HCT116 (cell line): ENCODE measurements around the gene CLDN14. TPM values are rescaled to one million over a fixed set of nuclear protein-coding genes. Genes with fewer than 3 reads are reported as not detected.

Source experiments
- ATAC-seq: fragments of 200-7000 bp; cut with Tn5 transposase; 2 replicates; pipeline ENCODE4 v1.9.1; 2020; ENCODE audit warnings: mild to moderate bottlenecking, moderate library complexity
- BruUV-seq: library from RNA; stranded (reverse); fragments of 400-500 nt; replicated peaks from 2 replicates; lab custom pipeline; 2021; lab: Mats Ljungman, UMichigan
- CTCF ChIA-PET: fragments of 300-600 bp; sonication (Branson Sonifier 250); formaldehyde crosslinking; loops from one replicate; lab custom pipeline; 2021; ENCODE audit warnings: antibody characterized with exemption; lab: Charles Lee
- POLR2A ChIA-PET: fragments of 300-600, 350-600 bp; sonication (Branson Sonifier 250); formaldehyde crosslinking; loops from one replicate; lab custom pipeline; 2021; ENCODE audit warnings: antibody characterized with exemption; lab: Charles Lee
- RAD21 ChIA-PET, 2 experiments: fragments of 300-600 bp; sonication (Branson Sonifier 250); formaldehyde crosslinking; loops; one replicate each; lab custom pipeline; 2023; ENCODE audit warnings: low total read pairs in 2 of 2; ENCODE audit not compliant: uncharacterized antibody in 2 of 2, unreplicated experiment in 2 of 2, low non-redundant PET in 1 of 2; lab: Charles Lee
- DNase-seq: peaks from one replicate; pipeline ENCODE4 v3.0.0-alpha.2; 2010; ENCODE audit warnings: low read depth, low spot score
- H2AFZ ChIP-seq: fragments of 200-600 bp; shearing (Covaris generic), sonication (generic); 2 replicates; pipeline ENCODE4 v1.6.1; 2017; ENCODE audit warnings: low read depth, mixed run types, mixed read lengths, antibody characterized with exemption, low read length; ENCODE audit not compliant: poor library complexity, severe bottlenecking
- H3K27ac ChIP-seq: 2 replicates; pipeline ENCODE4 v1.5.1; 2012; ENCODE audit warnings: low read depth, low read length
- H3K27me3 ChIP-seq: fragments of 200-600 bp; sonication (generic); 2 replicates; pipeline ENCODE4 v1.6.1; 2016; ENCODE audit warnings: mixed run types, low read length, mixed read lengths; ENCODE audit not compliant: insufficient read depth
- H3K36me3 ChIP-seq, 2 experiments: fragments of 200-500 bp in 1 of 2; fragments of 200-600 bp in 1 of 2; sonication (Bioruptor generic) in 1 of 2; sonication (generic) in 1 of 2; 2 replicates each; pipeline versions ENCODE4 v1.5.1 to v1.6.1; 2014 to 2016; ENCODE audit warnings: low read length in 2 of 2, inconsistent platforms in 1 of 2, mixed read lengths in 1 of 2, mixed run types in 1 of 2; ENCODE audit not compliant: insufficient read depth in 2 of 2, control insufficient read depth in 1 of 2
- H3K4me1 ChIP-seq, 2 experiments: fragments of 200-600 bp in 1 of 2; sonication (generic) in 1 of 2; 2 replicates each; pipeline versions ENCODE4 v1.5.1 to v1.6.1; 2012 to 2017; ENCODE audit warnings: low read length in 2 of 2, inconsistent platforms in 1 of 2, mild to moderate bottlenecking in 1 of 2, mixed read lengths in 1 of 2, mixed run types in 1 of 2, moderate library complexity in 1 of 2; ENCODE audit not compliant: insufficient read depth in 2 of 2, control insufficient read depth in 1 of 2
- H3K4me2 ChIP-seq: fragments of 200-600 bp; sonication (generic); 2 replicates; pipeline ENCODE4 v1.6.1; 2017; ENCODE audit warnings: mixed run types, low read length, mixed read lengths
- H3K4me3 ChIP-seq, 2 experiments: fragments of 200-600 bp in 1 of 2; sonication (generic) in 1 of 2; replicated peaks in 1 of 2; 2 replicates each; pipeline ENCODE4 v1.5.1; 2011 to 2016; ENCODE audit warnings: low read length in 2 of 2, control low read depth in 1 of 2, low read depth in 1 of 2, mild to moderate bottlenecking in 1 of 2, mixed read lengths in 1 of 2, mixed run types in 1 of 2
- H3K79me2 ChIP-seq: fragments of 200-600 bp; sonication (generic); 2 replicates; pipeline ENCODE4 v1.6.1; 2017; ENCODE audit warnings: mild to moderate bottlenecking, mixed run types, low read length, moderate library complexity, mixed read lengths; ENCODE audit not compliant: insufficient read depth
- H3K9ac ChIP-seq: fragments of 200-600 bp; sonication (generic); 2 replicates; pipeline ENCODE4 v1.6.1; 2016; ENCODE audit warnings: low read length, mixed read lengths
- H3K9me2 ChIP-seq: fragments of 200-600 bp; sonication (generic), shearing (Covaris generic); 2 replicates; pipeline ENCODE4 v1.6.1; 2017; ENCODE audit warnings: mixed run types, mild to moderate bottlenecking, moderate library complexity; ENCODE audit not compliant: insufficient read depth
- H3K9me3 ChIP-seq, 2 experiments: fragments of 200-500 bp in 1 of 2; fragments of 200-600 bp in 1 of 2; sonication (Bioruptor generic) in 1 of 2; sonication (generic) in 1 of 2; 2 replicates each; pipeline ENCODE4 v1.6.1; 2014 to 2017; ENCODE audit warnings: low read length in 2 of 2, mixed read lengths in 2 of 2, inconsistent platforms in 1 of 2, low read depth in 1 of 2, mild to moderate bottlenecking in 1 of 2, mixed run types in 1 of 2, moderate library complexity in 1 of 2; ENCODE audit not compliant: control insufficient read depth in 1 of 2, insufficient read depth in 1 of 2
- H4K20me1 ChIP-seq: fragments of 200-600 bp; sonication (generic), shearing (Covaris generic); 2 replicates; pipeline ENCODE4 v1.6.1; 2017; ENCODE audit warnings: mixed run types, mild to moderate bottlenecking, moderate library complexity; ENCODE audit not compliant: insufficient read depth
- CEBPB ChIP-seq: IDR thresholded peaks from 2 replicates; pipeline ENCODE4 v1.6.1; 2012; ENCODE audit warnings: low read depth
- EZH2 ChIP-seq: fragments of 200-600 bp; sonication (generic); IDR thresholded peaks from 2 replicates; pipeline ENCODE4 v1.6.1; 2017; ENCODE audit warnings: antibody characterized with exemption, mixed run types
- SP1 ChIP-seq: IDR thresholded peaks from 2 replicates; pipeline ENCODE4 v1.6.1; 2012; ENCODE audit warnings: low read depth
- TCF7L2 ChIP-seq: IDR thresholded peaks from 2 replicates; pipeline ENCODE4 v1.7.0; 2011; ENCODE audit warnings: borderline replicate concordance, inconsistent platforms; ENCODE audit not compliant: insufficient read depth, insufficient read length; ENCODE audit errors: extremely low read depth
- ZNF274 ChIP-seq: fragments of 200-500 bp; sonication (Bioruptor generic); IDR thresholded peaks from 2 replicates; pipeline ENCODE4 v1.6.1; 2014; ENCODE audit warnings: mild to moderate bottlenecking, low read depth, low read length, inconsistent platforms
- intact Hi-C: fragments of 100-400 bp; cut with micrococcal nuclease; formaldehyde crosslinking; loops from 2 replicates; pipeline ENCODE4 v1.10.0; 2022
- total RNA-seq: library from RNA; stranded (reverse); gene quantifications from one replicate; pipeline ENCODE4 v1.2.1, GENCODE V29; 2021; ENCODE audit not compliant: unreplicated experiment
- TF ChIP-seq, protein P1 (sequence below): IDR thresholded peaks from 2 replicates; pipeline ENCODE4 v1.6.1; 2012
- TF ChIP-seq, protein P2 (sequence below): IDR thresholded peaks from 2 replicates; pipeline ENCODE4 v1.6.1; 2012; ENCODE audit warnings: low read depth

Gene CLDN14
- total RNA-seq, 1 experiment from 2014 or later: not detected

DNA sequence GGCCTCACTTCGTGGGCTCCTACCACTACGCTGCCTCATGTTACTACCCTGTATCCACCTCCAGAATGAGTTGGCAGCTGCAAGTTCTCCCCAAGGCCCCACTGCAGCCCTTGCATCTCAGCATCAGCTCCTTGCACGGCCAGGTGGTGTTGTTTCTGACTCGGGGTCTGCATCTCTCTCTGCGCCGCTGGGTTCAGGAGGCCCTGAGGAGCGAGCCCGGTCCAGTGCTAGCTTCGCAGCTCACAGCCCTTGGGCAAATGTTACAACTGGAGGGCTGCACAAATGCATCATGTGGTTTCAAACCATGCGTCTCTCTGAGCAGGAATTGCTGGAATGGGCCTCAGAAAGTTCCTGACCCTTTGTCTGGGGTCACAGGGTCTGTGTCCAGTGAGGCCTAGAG lies 3.2 kb upstream of the CLDN14 start (continued):
- TF ChIP-seq, protein P1, sequence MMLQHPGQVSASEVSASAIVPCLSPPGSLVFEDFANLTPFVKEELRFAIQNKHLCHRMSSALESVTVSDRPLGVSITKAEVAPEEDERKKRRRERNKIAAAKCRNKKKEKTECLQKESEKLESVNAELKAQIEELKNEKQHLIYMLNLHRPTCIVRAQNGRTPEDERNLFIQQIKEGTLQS: no peak
- TF ChIP-seq EZH2: no peak
- TF ChIP-seq, protein P2, sequence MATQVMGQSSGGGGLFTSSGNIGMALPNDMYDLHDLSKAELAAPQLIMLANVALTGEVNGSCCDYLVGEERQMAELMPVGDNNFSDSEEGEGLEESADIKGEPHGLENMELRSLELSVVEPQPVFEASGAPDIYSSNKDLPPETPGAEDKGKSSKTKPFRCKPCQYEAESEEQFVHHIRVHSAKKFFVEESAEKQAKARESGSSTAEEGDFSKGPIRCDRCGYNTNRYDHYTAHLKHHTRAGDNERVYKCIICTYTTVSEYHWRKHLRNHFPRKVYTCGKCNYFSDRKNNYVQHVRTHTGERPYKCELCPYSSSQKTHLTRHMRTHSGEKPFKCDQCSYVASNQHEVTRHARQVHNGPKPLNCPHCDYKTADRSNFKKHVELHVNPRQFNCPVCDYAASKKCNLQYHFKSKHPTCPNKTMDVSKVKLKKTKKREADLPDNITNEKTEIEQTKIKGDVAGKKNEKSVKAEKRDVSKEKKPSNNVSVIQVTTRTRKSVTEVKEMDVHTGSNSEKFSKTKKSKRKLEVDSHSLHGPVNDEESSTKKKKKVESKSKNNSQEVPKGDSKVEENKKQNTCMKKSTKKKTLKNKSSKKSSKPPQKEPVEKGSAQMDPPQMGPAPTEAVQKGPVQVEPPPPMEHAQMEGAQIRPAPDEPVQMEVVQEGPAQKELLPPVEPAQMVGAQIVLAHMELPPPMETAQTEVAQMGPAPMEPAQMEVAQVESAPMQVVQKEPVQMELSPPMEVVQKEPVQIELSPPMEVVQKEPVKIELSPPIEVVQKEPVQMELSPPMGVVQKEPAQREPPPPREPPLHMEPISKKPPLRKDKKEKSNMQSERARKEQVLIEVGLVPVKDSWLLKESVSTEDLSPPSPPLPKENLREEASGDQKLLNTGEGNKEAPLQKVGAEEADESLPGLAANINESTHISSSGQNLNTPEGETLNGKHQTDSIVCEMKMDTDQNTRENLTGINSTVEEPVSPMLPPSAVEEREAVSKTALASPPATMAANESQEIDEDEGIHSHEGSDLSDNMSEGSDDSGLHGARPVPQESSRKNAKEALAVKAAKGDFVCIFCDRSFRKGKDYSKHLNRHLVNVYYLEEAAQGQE: no peak
- no peak for TF ChIP-seq ZNF274
- no peak for TF ChIP-seq TCF7L2

DNA sequence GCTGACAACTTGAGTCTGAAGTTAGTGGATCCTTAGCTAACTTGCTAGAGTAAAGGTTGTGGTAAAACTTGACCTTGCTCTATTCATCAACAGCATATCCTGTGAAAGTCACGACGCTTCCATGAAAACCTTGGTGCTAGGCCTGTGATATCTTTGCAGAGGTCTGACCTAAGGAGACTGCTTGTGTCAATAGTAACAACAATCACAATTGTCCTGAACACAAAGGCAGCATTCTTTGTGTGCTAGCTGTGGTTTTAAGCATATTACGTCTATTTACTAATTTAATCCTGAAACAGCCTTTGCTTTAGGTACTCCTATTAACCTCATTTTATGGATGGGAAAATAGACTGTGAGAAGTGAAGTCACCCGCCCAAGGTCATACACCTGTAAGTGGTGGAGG lies 2.8 kb upstream of the CLDN14 start:
- no peaks in the 10 kb centered on the region for H3K36me3 ChIP-seq
- ChIA-PET RAD21 (no interaction called here), CTCF (no interaction called here)
- no peaks in the 10 kb centered on the region for H3K9me2 ChIP-seq
- H3K9me3 ChIP-seq: no peaks in the 10 kb centered on the region
- H3K79me2 ChIP-seq: no peaks in the 10 kb centered on the region
- H3K4me2 ChIP-seq: no peak overlapping the region
- no peaks in the 10 kb centered on the region for H4K20me1 ChIP-seq
- no peak for TF ChIP-seq SP1
- TF ChIP-seq CEBPB: no peak
- TF ChIP-seq, all 23 proteins: peak for 0
- no peaks in the 10 kb centered on the region for H3K4me1 ChIP-seq
- intact Hi-C loops: no loop called here
- BruUV-seq: no TSS peak
- peaks cover 5% of the 10 kb centered on the region for H3K27me3 ChIP-seq
- POLR2A ChIA-PET: no interaction called here
- ATAC-seq (no peak), DNase-seq (no peak)
- H3K27ac ChIP-seq: no peak overlapping the region
- H2AFZ ChIP-seq: no peak overlapping the region
- no peak overlapping the region for H3K4me3 ChIP-seq
- H3K9ac ChIP-seq: no peak overlapping the region
